Osteoblast (primary cell): ENCODE results near the gene CNOT1. TPM values are rescaled to one million over a fixed set of nuclear protein-coding genes. Genes with fewer than 3 reads are reported as not detected.

Experiments
- DNase-seq: peaks from one replicate; pipeline ENCODE4 v3.0.0; 2011; ENCODE audit warnings: low spot score, mixed read lengths; ENCODE audit not compliant: insufficient read length; ENCODE audit errors: missing footprints
- H2AFZ ChIP-seq: 2 replicates; pipeline ENCODE4 v1.6.0; 2011; ENCODE audit warnings: mild to moderate bottlenecking, low read length
- H3K27ac ChIP-seq: 2 replicates; pipeline ENCODE4 v1.5.1; 2011; ENCODE audit warnings: mild to moderate bottlenecking, low read depth, low read length, moderate library complexity
- H3K27me3 ChIP-seq: 2 replicates; pipeline ENCODE4 v1.6.0; 2012; ENCODE audit warnings: mild to moderate bottlenecking, control low read depth, inconsistent platforms, low read length, moderate library complexity; ENCODE audit not compliant: insufficient read depth
- H3K36me3 ChIP-seq: 2 replicates; pipeline ENCODE4 v1.5.1; 2011; ENCODE audit warnings: mild to moderate bottlenecking, low read length, control low read depth, moderate library complexity; ENCODE audit not compliant: insufficient read depth
- H3K4me1 ChIP-seq: 2 replicates; pipeline ENCODE4 v1.5.1; 2011; ENCODE audit warnings: mild to moderate bottlenecking, low read length, control low read depth, moderate library complexity; ENCODE audit not compliant: insufficient read depth
- H3K4me2 ChIP-seq: 2 replicates; pipeline ENCODE4 v1.6.0; 2011; ENCODE audit warnings: mild to moderate bottlenecking, low read length; ENCODE audit not compliant: insufficient read depth
- H3K4me3 ChIP-seq: fragments of 200-600 bp; sonication (generic); 3 replicates; pipeline ENCODE4 v1.5.1; 2012; ENCODE audit warnings: mild to moderate bottlenecking, low read length, inconsistent platforms; ENCODE audit not compliant: insufficient read depth
- H3K79me2 ChIP-seq: 2 replicates; pipeline ENCODE4 v1.6.0; 2012; ENCODE audit warnings: mild to moderate bottlenecking, low read length, control low read depth, inconsistent platforms; ENCODE audit not compliant: insufficient read depth
- H3K9me3 ChIP-seq: 2 replicates; pipeline ENCODE4 v1.5.1; 2011; ENCODE audit warnings: low read depth, low read length, control low read depth
- H4K20me1 ChIP-seq: 2 replicates; pipeline ENCODE4 v1.6.0; 2012; ENCODE audit warnings: mild to moderate bottlenecking, low read length, control low read depth; ENCODE audit not compliant: insufficient read depth
- total RNA-seq: library from RNA; depleted of rRNA; stranded (reverse); fragments of >200 nt; gene quantifications from 2 replicates; pipeline ENCODE4 v1.2.3, GENCODE V29; 2012
- TF ChIP-seq, protein P1 (sequence below): IDR thresholded peaks from 2 replicates; pipeline ENCODE4 v1.5.1; 2011; ENCODE audit warnings: mild to moderate bottlenecking, low read depth, low read length, moderate library complexity; ENCODE audit errors: extremely low read depth

CNOT1 gene
- total RNA-seq, 1 donor: 122 TPM

- Histone ChIP-seq H3K4me1 (no peaks in the 10 kb centered on the region), H2AFZ (no peak overlapping the region), H3K27ac (no peak overlapping the region), H3K27me3 (no peaks in the 10 kb centered on the region), H3K4me2 (no peak overlapping the region), H3K79me2 (peaks cover 16% of the 10 kb centered on the region), H3K36me3 (peaks cover 82% of the 10 kb centered on the region), H4K20me1 (peaks cover 6% of the 10 kb centered on the region), H3K4me3 (no peak overlapping the region), H3K9me3 (no peaks in the 10 kb centered on the region)
- TF ChIP-seq, protein P1, sequence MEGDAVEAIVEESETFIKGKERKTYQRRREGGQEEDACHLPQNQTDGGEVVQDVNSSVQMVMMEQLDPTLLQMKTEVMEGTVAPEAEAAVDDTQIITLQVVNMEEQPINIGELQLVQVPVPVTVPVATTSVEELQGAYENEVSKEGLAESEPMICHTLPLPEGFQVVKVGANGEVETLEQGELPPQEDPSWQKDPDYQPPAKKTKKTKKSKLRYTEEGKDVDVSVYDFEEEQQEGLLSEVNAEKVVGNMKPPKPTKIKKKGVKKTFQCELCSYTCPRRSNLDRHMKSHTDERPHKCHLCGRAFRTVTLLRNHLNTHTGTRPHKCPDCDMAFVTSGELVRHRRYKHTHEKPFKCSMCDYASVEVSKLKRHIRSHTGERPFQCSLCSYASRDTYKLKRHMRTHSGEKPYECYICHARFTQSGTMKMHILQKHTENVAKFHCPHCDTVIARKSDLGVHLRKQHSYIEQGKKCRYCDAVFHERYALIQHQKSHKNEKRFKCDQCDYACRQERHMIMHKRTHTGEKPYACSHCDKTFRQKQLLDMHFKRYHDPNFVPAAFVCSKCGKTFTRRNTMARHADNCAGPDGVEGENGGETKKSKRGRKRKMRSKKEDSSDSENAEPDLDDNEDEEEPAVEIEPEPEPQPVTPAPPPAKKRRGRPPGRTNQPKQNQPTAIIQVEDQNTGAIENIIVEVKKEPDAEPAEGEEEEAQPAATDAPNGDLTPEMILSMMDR: no peak
- peak; percentile 23 for DNase-seq
These were observed 47.5 kb downstream of the CNOT1 start for GRCh38 chr16:58582133-58582532.

- Histone ChIP-seq H3K27me3 (no peaks in the 10 kb centered on the region), H3K4me2 (no peak overlapping the region), H3K4me3 (no peak overlapping the region), H3K9me3 (no peaks in the 10 kb centered on the region), H2AFZ (no peak overlapping the region), H3K27ac (no peak overlapping the region), H3K79me2 (peaks cover 7% of the 10 kb centered on the region), H4K20me1 (no peaks in the 10 kb centered on the region), H3K4me1 (no peaks in the 10 kb centered on the region), H3K36me3 (peaks cover 84% of the 10 kb centered on the region)
- TF ChIP-seq, protein P1: no peak
- no peak for DNase-seq
These were observed 50.0 kb downstream of the CNOT1 start for GRCh38 chr16:58579587-58579986.

- no peaks in the 10 kb centered on the region for H3K4me1 ChIP-seq
- no peak overlapping the region for H3K4me3 ChIP-seq
- no peaks in the 10 kb centered on the region for H3K9me3 ChIP-seq
- H3K36me3 ChIP-seq: peaks cover 89% of the 10 kb centered on the region
- no peak overlapping the region for H3K4me2 ChIP-seq
- no peaks in the 10 kb centered on the region for H4K20me1 ChIP-seq
- H3K27ac ChIP-seq: no peak overlapping the region
- TF ChIP-seq, protein P1: no peak
- H2AFZ ChIP-seq: no peak overlapping the region
- peaks cover 5% of the 10 kb centered on the region for H3K79me2 ChIP-seq
- no peak for DNase-seq
- no peaks in the 10 kb centered on the region for H3K27me3 ChIP-seq
These were observed 51.0 kb downstream of the CNOT1 start for GRCh38 chr16:58578642-58579041.

DNA sequence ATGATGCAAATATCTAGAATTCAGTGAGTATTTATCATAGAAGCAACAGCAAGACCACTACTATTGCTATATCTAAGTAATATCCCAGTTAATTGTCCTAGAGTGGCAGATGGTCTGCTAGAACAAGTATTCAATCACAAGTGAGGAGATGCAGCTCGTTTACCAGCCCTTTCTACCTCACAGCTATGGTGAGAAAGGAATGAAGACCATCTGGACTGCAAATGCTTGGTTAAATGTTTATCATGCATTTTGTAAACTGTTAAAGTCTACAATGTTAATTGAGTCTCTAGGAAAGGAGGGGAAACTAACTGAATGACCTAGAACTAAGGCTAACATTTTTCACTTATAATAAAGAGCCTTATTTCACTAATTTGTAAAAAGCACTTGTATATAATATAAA lies 52.5 kb downstream of the CNOT1 start:
- Histone ChIP-seq H3K36me3 (peaks cover 83% of the 10 kb centered on the region), H3K27ac (no peak overlapping the region), H3K4me1 (no peaks in the 10 kb centered on the region), H2AFZ (no peak overlapping the region), H4K20me1 (no peaks in the 10 kb centered on the region), H3K79me2 (peaks cover 2% of the 10 kb centered on the region), H3K27me3 (no peaks in the 10 kb centered on the region), H3K4me3 (no peak overlapping the region), H3K9me3 (no peaks in the 10 kb centered on the region), H3K4me2 (no peak overlapping the region)
- no peak for DNase-seq
- TF ChIP-seq, protein P1: no peak
